ENCODE measurements around the gene PPFIA2.
"Not testable (repeated sequence)": the region's sequence is repeated elsewhere in the genome, so short reads cannot be mapped to it uniquely, and the experiment has no call there.

PPFIA2 gene

DNA sequence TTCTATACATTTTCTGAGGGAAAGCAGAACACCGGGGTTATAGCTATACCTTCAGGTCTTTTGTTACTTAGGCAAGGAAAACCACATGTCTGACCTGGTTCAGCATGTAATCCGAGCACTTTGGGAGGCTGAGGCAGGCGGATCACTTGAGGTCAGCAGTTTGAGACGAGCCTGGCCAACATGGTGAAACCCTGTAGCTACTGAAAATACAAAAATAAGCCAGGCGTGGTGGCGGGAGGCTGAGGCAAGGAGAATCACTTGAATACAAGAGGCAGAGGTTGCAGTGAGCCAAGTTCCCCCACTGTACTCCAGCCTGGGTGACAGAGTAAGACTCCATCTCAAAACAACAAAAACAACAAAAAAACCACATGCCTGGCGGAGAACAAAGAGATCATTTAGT is 503.7 kb downstream of the PPFIA2 start:
- no peak for DNase-seq

DNA sequence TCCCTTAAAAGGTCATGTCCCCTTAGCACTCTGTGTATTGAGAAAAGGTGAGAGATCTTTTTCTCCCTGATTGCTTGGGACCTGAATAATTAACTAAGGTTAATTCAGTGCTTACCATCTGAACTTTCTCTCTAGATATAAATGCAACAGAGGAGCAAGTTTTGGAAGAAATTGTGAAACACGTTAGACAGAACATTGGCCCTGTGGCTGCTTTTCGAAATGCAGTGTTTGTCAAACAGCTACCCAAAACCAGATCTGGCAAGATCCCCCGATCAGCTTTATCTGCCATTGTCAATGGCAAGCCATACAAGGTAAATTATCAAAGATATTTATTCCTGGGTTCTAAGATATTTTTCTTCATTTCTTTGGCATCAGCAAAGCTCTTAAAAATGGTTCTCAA is 505.8 kb downstream of the PPFIA2 start:
- no peak for DNase-seq

DNA sequence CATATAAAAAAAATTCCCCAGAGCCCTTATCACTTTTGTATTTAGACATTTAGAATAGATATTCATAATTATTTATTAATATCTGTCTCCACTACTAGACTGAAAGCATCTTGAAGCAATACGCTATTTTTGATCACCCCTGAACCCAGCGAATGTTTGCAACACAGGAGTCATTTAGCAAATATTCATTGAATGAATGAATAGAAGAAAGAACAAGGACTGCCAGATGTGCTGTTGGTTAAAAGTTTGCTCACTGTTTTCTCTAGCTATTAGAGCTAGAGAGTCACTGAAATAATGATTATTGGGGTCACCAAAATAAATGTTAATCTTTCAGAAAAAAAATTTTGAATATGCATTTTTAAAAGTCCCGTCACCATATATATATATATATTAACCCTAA is 506.9 kb downstream of the PPFIA2 start:
- DNase-seq, result no peak

DNA sequence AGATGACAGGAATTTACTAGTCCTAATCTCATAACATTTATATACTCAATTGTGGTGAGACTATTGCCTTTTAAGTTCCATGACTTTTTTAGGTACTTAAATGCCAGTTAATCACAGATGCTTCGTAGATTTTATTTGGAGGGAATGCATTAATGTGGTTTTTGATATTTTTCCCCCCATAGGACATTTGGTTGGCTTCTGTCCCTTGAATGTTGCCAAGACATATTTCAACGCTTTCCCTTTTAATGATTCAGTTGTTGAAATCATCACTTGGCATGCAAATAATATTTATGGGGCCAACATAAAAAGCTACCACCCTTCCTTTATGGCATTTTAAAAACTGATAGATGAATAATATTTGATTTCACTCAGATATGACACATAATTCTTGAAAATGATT is 509.2 kb downstream of the PPFIA2 start:
- DNase-seq, result no peak

DNA sequence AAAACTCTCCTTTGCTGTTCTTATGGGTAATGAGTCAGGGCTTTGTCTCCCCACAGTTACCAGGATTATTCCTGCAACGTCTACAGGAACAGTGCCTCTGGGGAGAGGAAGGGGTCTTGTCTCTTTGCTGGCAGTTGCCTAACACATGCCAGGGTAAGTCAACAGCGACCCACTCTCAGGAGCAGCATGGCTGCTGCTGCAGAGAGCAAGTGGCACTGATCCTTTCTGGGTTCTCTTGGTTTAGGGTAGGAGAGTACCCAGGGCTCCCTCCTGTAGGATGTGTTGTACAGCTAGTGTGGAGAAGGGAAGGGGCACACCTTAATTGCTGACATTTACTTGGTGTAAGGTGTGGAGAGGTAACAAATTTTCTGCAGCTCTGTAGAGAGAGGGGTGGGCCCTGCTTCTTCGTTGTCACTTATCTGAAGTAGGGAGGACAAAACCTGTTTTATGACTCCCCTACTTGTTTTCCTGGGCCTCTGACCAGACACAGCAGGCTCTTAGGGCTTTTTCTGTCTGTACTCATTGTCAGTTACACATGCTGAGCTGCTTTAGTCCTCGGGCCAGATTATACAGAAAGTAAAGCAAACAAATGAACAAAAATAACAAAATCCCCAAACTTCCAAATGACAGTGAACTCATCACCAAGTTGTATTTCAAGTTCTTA is 513.1 kb downstream of the PPFIA2 start:
- DNase-seq, result no peak

DNA sequence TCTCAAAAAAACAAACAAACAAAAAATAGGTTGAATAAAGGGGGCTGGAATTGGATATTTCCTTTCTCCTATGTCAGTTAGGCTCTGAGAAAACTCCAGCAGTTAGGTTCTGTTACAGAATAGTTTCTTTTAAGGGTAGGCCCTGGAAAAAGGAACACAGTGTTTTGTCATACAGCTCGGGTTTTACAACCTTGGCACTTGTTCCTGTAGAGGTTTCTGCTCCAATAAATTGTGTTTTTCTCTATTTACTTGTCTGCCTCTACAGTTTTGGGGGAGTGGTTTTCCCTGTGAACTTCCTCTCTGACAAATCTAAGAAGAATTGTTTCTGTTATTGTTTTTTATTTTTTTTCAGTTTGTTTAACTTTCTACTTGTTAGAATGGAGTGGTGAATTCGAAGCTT is 513.7 kb downstream of the PPFIA2 start:
- DNase-seq, result no peak

DNA sequence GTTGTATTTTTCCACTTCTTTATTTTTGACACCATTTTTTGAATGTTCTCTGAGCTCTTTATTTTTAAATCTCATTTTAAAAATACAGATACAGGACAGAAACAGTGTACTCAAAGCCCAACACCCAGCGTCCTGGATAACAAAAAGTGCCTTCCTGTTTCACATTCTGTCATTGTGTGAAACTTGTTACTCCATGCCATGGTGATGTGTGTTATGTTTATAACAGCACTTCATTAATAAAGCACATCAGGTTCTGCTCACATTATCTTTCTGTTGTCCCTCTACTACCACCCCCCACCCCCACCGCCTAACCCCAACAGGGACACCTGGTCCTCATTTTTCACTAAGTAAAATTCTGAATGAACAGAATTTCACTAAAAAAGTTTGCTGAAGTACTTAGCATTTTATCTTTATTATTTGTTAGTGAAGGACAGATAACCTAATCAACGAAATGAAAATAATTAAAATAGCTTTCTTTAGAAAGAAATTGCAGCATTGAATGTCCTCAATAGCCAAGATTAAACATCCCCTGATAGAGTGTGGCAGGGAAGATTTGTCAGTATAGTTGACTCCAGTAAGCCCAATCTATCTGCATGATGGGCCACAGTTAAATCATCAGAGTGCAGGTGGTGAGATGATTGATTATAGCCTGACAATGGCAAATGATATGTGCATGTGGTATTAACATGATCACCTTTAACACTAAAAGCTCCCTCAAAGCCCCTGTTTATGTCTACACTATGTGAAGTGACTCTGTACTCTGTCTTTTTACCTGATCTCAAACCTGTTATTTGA is 527.4 kb downstream of the PPFIA2 start:
- DNase-seq, result no peak

DNA sequence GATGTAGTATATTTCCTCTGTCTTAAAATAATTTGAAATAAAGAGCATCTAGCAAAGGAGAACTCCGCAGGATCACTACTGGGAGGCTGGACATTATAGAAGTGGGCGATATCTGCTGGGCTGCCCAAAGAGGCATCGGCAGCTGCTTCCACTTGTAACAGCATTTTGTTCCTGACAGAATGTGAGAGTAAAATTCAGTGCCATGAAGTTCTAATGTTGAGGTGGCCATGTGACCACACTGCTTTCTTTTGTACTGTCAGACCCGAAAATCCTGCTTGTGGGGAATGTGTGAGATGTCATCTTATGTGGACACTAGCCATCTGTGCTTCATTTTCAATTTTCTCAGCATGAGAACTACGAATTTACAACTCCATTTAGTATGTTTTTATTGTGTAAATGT is 529.4 kb downstream of the PPFIA2 start:
- no peak for DNase-seq

DNA sequence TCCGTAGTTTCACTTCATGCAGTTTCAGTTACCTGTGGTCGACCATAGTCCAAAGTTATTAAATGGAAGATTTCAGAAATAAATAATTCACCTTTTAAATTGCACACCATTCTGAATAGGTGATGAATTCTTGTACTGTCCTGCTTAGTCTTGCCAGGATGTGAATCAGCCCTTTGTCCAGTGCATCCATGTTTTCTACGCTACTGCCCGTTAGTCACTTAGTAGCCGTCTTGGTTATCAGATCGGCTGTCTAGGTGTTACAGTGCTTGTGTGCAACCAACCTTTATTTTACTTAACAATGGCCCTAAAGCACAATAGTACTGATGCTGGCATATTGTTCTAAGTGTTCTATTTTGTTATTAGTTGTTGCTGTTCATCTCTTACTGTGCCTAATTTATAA is 534.5 kb downstream of the PPFIA2 start:
- DNase-seq, result no peak

DNA sequence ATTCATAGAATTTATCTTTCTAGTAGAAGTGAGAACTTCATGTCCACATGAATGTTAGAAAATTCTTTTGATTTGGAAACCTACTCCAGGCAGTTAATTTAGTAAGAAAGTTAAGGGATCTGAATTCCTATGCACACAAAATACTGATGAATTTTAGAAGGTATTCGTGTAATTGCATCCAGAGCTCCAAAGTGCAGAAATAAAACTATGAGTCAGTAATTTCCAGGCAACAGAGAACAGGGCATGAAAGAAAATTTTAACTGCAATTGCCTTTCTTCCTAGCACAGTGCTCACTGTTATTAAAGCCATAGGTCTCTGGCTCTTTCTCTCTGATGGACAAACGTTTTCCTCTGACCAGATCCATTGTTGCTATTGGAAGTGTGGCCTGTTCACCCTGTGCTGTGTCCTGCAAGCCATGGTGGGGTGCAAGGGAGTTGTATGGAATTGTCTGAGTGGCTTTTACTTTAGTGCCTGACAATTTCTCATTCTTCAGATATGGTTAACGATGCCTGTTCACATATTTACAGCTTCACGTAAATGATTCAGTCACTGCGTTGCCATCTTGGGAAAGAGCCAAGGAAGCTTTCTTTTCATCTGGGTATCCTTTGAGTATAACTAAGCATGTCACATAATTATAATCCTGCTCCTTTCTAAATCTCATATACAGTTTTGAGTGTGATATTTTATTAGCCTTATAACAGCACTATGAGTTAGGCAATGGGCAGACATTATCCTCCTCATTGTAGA is 536.1 kb downstream of the PPFIA2 start:
- DNase-seq, result no peak

DNA sequence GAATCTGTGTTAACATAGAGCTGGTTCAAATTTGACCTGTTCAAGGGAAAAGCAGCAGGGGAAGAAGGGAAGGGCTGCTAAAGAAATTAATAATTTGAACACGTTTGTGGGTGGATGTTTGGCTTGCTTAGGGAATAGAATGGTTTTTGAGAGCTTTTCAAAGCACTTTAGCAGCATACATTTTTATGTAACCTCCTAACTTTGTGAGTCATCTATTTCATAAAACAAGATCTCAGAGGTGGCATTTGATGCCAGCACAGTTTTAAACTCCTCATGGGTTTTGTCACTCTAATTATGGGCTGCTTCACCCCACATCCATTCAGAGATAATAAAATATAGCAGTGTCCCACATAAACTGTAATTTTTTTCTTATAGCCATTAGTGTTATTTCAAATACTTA is 537.5 kb downstream of the PPFIA2 start:
- DNase-seq, result no peak

DNA sequence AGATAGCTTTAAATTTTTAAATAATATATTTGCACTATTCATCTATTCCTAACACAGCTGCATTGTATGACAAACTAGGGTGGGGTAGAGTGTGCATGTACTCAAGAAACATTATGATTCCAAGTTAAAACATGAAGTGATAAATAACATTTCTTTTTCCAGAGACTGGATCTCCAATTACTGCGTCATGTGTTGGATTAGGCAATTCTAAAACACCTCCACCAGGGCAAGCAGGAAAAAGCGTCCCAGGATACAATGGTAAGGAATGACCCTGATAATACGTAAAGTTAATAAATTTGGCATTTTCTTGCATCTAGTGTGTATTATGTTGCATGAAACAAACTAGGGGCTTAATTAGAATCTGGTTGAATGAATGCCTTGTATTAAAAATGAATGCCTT is 542.4 kb downstream of the PPFIA2 start:
- DNase-seq, result no peak

DNA sequence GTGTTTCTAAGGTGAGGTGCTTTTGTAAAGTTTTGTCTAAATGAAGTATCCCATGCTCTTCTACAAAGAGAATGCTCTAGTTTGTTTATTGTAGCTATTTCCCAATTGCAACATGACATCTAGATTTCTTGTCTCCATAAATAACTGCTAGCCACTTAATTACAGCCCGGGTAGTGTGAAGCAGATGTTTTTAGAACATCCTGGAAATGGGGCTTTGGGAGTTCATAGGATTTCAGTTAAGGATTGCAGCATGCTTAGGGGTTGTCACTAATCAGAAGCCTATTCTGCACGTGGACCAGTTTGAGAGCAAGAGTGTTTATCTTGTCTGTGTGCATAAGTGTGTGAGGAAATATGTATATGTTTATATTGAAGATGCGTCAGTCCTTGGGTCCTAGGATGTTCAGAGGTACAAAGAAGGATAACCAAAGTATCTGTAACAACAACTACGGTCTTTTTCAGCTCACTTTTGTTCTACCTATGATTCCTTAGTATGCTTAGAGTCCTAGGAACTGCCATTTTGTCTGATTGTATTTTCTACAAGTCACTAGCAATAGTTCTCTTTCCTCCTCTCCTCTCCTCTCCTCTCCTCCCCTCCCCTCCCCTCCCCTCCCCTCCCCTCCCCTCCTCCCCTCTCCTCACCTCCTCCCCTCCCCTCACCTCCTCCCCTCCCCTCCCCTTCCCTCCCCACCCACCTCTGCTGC is 546.0 kb downstream of the PPFIA2 start:
- no peak for DNase-seq

DNA sequence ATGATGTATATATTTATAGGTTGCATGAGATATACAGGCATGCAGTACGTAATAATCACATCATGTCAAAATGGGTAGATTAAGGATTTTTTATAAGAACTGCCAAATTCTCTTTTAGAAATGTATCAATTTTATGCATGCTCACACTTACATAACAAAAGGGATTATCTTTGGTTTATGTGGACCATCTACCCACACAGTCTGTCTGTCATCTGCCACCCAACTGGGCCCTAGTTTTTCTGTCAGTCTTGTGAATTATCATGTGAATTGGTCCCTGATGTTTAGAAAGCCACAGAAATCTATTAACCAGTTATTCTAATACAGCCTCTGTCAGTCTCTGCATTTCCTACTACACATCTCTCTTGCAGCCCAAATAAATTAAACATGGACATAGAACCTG is 547.8 kb downstream of the PPFIA2 start:
- no peak for DNase-seq

DNA sequence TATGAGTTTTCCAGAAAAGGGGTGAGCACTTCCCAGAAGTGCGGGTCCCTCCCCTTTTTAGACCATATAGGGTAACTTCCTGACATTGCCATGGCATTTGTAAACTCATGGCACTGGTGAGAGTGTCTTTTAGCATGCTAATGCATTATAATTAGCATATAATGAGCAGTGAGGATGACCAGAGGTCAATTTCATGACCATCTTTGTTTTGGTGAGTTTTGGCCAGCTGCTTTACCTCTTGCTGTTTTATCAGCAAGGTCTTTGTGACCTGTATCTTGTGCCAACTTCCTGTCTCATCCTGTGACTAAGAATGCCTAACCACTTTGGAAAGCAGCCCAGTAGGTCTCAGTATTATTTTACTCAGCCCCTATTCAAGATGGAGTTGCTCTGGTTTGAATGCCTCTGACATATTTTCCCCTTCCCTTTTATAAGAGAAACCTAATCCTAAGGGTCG is 549.4 kb downstream of the PPFIA2 start:
- not testable (repeated sequence) for DNase-seq

DNA sequence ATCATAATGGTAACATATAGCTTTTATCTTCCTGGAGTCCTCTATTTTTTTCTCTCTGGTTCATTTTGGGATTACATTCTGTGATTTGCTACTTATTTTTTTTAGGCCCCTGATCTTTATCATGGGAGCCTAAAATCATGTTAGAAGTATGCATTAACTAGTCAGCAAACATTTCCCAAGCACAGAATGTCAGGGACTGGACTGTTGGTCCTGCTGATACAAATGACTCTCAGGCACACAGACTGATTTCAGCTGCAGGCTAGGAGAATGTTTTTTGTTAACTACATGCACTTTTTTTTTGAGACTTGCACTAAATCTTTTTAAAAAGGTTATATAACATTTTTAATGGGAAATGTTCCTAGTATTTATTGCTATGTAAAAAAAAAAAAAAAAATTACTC is 550.1 kb downstream of the PPFIA2 start:
- no peak for DNase-seq

DNA sequence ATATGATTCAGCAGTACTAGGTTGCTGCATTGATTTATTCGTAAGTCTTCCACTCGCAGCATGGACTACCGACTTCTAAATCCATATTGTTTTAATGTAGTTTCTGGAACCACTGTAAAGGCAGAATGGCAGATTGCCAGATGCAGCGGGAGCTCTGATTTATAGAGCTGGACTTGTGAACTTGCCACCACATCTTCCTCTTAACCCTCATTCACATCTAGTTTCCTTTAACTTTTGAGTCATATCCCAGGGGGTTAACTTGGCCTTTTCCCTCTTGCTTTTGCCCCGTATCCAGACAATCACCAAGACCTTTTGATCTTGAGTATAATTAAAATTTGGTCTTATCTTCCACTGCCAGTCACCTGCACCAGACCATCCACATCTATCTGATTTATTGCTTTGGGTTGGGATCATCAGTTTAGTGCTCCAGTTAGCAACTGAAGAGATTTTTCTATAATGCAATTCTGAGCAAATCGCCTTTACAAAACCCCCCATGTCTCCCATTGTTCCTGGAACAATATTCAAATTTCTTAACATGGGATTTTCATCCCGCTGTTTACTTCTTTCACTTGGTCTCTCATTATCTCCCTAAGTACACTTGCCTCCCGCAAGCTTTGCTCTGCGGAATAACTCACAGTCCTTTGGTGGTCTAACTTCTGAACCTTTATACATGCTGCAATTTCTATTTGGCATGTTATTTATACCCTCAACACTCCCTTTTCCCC is 550.8 kb downstream of the PPFIA2 start:
- DNase-seq, result no peak
